Trophoblast cell (in vitro differentiated cells and primary cell): ENCODE measurements around the gene ATF7.
"Not testable (repeated sequence)": the region's sequence is repeated elsewhere in the genome, so short reads cannot be mapped to it uniquely, and the experiment has no call there.

Source experiments
- DNase-seq, 2 donors: peaks; one replicate each; pipeline ENCODE4 v3.0.0-alpha.2; 2016
- H2AFZ ChIP-seq: 2 replicates; pipeline ENCODE4 v1.6.1; 2013; ENCODE audit warnings: low read length, moderate library complexity, mild to moderate bottlenecking; ENCODE audit not compliant: insufficient read depth, poor library complexity
- H2AK5ac ChIP-seq: 2 replicates; pipeline ENCODE4 v1.6.1; 2013; ENCODE audit warnings: mild to moderate bottlenecking, low read length
- H2BK120ac ChIP-seq: 2 replicates; pipeline ENCODE4 v1.6.1; 2013; ENCODE audit warnings: low read length, mild to moderate bottlenecking, moderate library complexity; ENCODE audit not compliant: insufficient read depth, poor library complexity
- H2BK12ac ChIP-seq: 2 replicates; pipeline ENCODE4 v1.6.1; 2013; ENCODE audit warnings: mild to moderate bottlenecking, low read length, moderate library complexity
- H2BK5ac ChIP-seq: 2 replicates; pipeline ENCODE4 v1.6.1; 2013; ENCODE audit warnings: low read length, low read depth, moderate library complexity, mild to moderate bottlenecking; ENCODE audit not compliant: poor library complexity
- H3K14ac ChIP-seq: 2 replicates; pipeline ENCODE4 v1.6.1; 2013; ENCODE audit warnings: mild to moderate bottlenecking, low read length
- H3K18ac ChIP-seq: 2 replicates; pipeline ENCODE4 v1.6.1; 2013; ENCODE audit warnings: mild to moderate bottlenecking, low read length
- H3K23ac ChIP-seq: 2 replicates; pipeline ENCODE4 v1.6.1; 2013; ENCODE audit warnings: low read length
- H3K27ac ChIP-seq: 2 replicates; pipeline ENCODE4 v1.5.1; 2013; ENCODE audit warnings: low read depth, mild to moderate bottlenecking, inconsistent platforms, low read length, moderate library complexity
- H3K27me3 ChIP-seq: 2 replicates; pipeline ENCODE4 v1.6.1; 2013; ENCODE audit warnings: inconsistent platforms, mild to moderate bottlenecking, low read length, moderate library complexity; ENCODE audit not compliant: insufficient read depth
- H3K36me3 ChIP-seq, 2 experiments: 1 replicate in 1 of 2; 2 replicates in 1 of 2; pipeline ENCODE4 v1.6.1; 2013; ENCODE audit warnings: low read length in 2 of 2, mild to moderate bottlenecking in 2 of 2, moderate library complexity in 1 of 2; ENCODE audit not compliant: insufficient read depth in 2 of 2, control insufficient read depth in 1 of 2
- H3K4ac ChIP-seq: 2 replicates; pipeline ENCODE4 v1.6.1; 2013; ENCODE audit warnings: low read depth, mild to moderate bottlenecking, low read length, moderate library complexity
- H3K4me1 ChIP-seq, 2 experiments: 1 replicate in 1 of 2; 2 replicates in 1 of 2; pipeline ENCODE4 v1.6.1; 2013; ENCODE audit warnings: low read length in 2 of 2, mild to moderate bottlenecking in 2 of 2, moderate library complexity in 1 of 2; ENCODE audit not compliant: insufficient read depth in 2 of 2, control insufficient read depth in 1 of 2
- H3K4me2 ChIP-seq: 2 replicates; pipeline ENCODE4 v1.6.1; 2013; ENCODE audit warnings: inconsistent platforms, mild to moderate bottlenecking, low read length, moderate library complexity
- H3K4me3 ChIP-seq: 2 replicates; pipeline ENCODE4 v1.5.1; 2013; ENCODE audit warnings: mild to moderate bottlenecking, low read depth, low read length, inconsistent platforms
- H3K79me1 ChIP-seq: one replicate; pipeline ENCODE4 v1.6.1; 2013; ENCODE audit warnings: low read length
- H3K79me2 ChIP-seq: 2 replicates; pipeline ENCODE4 v1.6.1; 2013; ENCODE audit warnings: low read length, mild to moderate bottlenecking; ENCODE audit not compliant: control insufficient read depth, insufficient read depth, poor library complexity
- H3K9ac ChIP-seq: 2 replicates; pipeline ENCODE4 v1.6.1; 2013; ENCODE audit warnings: mild to moderate bottlenecking, low read length
- H3K9me3 ChIP-seq: 2 replicates; pipeline ENCODE4 v1.6.1; 2013; ENCODE audit warnings: low read depth, mild to moderate bottlenecking, control low read depth, inconsistent platforms, low read length; ENCODE audit not compliant: insufficient read depth
- H4K12ac ChIP-seq: 2 replicates; pipeline ENCODE4 v1.6.1; 2013; ENCODE audit warnings: low read depth, mild to moderate bottlenecking, low read length, moderate library complexity
- H4K8ac ChIP-seq: 2 replicates; pipeline ENCODE4 v1.6.1; 2013; ENCODE audit warnings: low read depth, mild to moderate bottlenecking, low read length, moderate library complexity
- H4K91ac ChIP-seq: one replicate; pipeline ENCODE4 v1.6.1; 2013; ENCODE audit warnings: low read depth, mild to moderate bottlenecking, low read length, moderate library complexity
- WGBS: extraction: QIAGEN DNeasy Blood & Tissue Kit; methylation state at CpG from one replicate; pipeline ENCODE4 v1.1.7; 2013; ENCODE audit warnings: missing lambda C conversion rate; ENCODE audit not compliant: insufficient read length, insufficient coverage; ENCODE audit errors: extremely low coverage; 5-methylcytosine and 5-hydroxymethylcytosine counted together

The ATF7 gene

DNA sequence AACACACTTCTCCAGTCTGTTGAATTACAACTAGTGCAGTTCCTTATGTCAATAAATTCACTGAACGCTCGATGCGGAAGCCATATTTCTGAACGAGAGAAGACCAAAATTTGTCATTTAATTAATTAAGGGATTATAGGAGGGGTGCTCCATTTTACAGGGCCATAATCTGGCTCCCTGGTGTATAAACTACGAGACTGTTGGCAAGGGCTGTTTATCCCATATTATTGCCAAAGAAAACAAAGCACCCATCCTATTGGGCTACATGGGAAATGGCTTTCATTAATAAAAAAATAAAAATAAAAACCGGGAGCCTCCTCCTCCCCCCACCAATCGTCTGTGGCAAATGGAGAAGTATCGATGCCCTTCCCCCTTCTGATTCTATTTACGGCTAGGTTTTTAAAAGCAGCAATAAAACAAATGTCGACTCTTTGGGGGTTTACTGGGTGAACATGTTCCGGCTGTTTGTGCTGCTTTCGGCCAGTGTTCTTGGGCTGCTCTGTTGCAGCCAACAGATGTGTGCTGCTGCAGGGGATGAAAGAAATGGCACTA lies 24.8 kb downstream of the ATF7 start:
- DNase-seq, result no peak
- Histone ChIP-seq H2AFZ (no peak overlapping the region), H3K9ac (no peak overlapping the region), H3K4ac (no peak overlapping the region), H3K79me1 (no peaks in the 10 kb centered on the region), H3K4me3 (no peak overlapping the region), H2AK5ac (no peak overlapping the region), H3K27me3 (no peaks in the 10 kb centered on the region), H4K12ac (no peak overlapping the region), H3K4me2 (no peak overlapping the region), H2BK120ac (no peak overlapping the region), H3K27ac (no peak overlapping the region), H3K23ac (no peak overlapping the region), H2BK12ac (no peak overlapping the region), H3K9me3 (no peaks in the 10 kb centered on the region), H2BK5ac (no peak overlapping the region), H4K91ac (no peak overlapping the region), H3K14ac (no peak overlapping the region), H3K79me2 (no peaks in the 10 kb centered on the region), H4K8ac (no peak overlapping the region), H3K4me1 (no peaks in the 10 kb centered on the region), H3K18ac (no peak overlapping the region), H3K36me3 (no peaks in the 10 kb centered on the region)
- WGBS, result no CpG with 5 or more reads among the region's 12 CpGs

DNA sequence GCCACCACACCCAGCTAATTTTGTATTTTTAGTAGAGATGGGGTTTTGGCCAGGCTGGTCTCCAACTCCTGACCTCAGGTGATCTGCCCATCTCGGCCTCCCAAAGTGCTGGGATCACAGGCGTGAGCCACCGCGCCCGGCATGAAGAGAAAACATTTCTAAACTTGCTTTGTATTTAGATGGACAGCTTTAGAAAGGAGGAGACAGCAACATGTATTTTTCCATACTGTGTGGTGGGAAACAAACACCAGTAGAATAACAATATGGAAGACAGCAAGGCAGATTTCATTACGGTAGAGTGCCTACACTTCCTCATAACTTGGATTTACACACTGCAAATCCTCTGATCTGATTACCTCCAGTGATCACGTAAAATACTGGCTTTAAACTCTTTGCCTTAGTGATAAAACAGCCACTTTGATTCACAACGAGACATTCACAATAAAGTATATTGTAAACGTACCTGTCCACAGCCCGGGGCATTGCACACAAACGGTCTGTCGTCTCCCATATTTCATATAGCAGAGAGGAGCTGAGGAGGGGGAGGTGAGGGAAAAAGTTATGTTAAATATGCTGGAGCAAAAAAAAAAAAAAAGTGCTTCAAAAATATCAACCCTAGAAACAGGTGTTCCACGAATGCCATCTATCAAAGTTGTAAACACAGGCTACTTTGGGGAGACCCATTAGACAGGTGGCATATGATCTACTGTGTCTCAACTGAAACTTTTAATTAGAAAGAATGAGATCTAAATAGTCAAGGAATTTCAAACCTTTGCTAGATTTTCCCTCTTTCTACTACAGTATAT lies 25.5 kb downstream of the ATF7 start:
- Histone ChIP-seq H3K4me3 (no peak overlapping the region), H4K8ac (no peak overlapping the region)

DNA sequence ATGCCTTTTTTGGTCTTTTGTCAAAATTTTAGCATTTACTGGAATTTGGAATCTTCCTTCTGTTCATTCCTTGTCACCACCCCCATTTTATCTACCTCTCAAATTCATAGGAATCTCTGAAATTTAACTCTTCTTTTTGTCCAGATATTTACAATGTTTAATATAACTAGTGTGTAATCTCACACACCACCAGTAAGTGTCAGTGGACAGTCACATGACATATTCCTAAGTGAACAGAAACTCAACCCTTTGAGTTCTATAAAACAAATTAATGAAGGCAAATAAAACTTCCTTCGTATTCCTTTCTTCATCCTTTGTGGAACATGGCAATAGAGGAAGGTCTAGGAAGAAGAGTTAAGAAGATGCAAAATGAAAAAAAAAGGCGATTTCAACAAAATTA lies 26.6 kb downstream of the ATF7 start:
- no peak overlapping the region for H3K18ac ChIP-seq
- no peak overlapping the region for H2BK5ac ChIP-seq
- H2AK5ac ChIP-seq, result no peak overlapping the region
- no peak for DNase-seq
- H3K9ac ChIP-seq, result no peak overlapping the region
- no peak overlapping the region for H3K4me3 ChIP-seq
- H4K91ac ChIP-seq, result no peak overlapping the region
- no peaks in the 10 kb centered on the region for H3K4me1 ChIP-seq
- H3K27me3 ChIP-seq, result no peaks in the 10 kb centered on the region
- no peak overlapping the region for H2AFZ ChIP-seq
- no peaks in the 10 kb centered on the region for H3K79me1 ChIP-seq
- no peaks in the 10 kb centered on the region for H3K79me2 ChIP-seq
- H3K27ac ChIP-seq, result no peak overlapping the region
- H3K23ac ChIP-seq, result no peak overlapping the region
- no peak overlapping the region for H4K8ac ChIP-seq
- H3K36me3 ChIP-seq, result peaks cover 0 to 2% of the 10 kb centered on the region in 2 experiments
- no peak overlapping the region for H3K4ac ChIP-seq
- H3K9me3 ChIP-seq, result no peaks in the 10 kb centered on the region
- no CpG with 5 or more reads among the region's 2 CpGs for WGBS
- no peak overlapping the region for H3K14ac ChIP-seq
- no peak overlapping the region for H2BK120ac ChIP-seq
- H4K12ac ChIP-seq, result no peak overlapping the region
- H3K4me2 ChIP-seq, result no peak overlapping the region
- no peak overlapping the region for H2BK12ac ChIP-seq

More for the DNA sequence above, 25.5 kb downstream of the ATF7 start:
- Histone ChIP-seq H4K12ac (no peak overlapping the region), H3K14ac (no peak overlapping the region), H3K9ac (no peak overlapping the region), H3K9me3 (no peaks in the 10 kb centered on the region), H3K79me2 (no peaks in the 10 kb centered on the region), H3K4me1 (no peaks in the 10 kb centered on the region), H3K18ac (no peak overlapping the region), H2BK12ac (no peak overlapping the region), H3K27me3 (no peaks in the 10 kb centered on the region), H3K4ac (no peak overlapping the region), H2AFZ (no peak overlapping the region), H3K36me3 (peaks cover 0 to 2% of the 10 kb centered on the region in 2 experiments), H2BK120ac (no peak overlapping the region), H2AK5ac (no peak overlapping the region), H3K27ac (no peak overlapping the region), H4K91ac (no peak overlapping the region), H3K23ac (no peak overlapping the region), H3K4me2 (no peak overlapping the region), H2BK5ac (no peak overlapping the region), H3K79me1 (no peaks in the 10 kb centered on the region)
- no CpG with 5 or more reads among the region's 13 CpGs for WGBS
- DNase-seq, result no peak

GRCh38 chr12:53598971-53599370 lies 27.2 kb downstream of the ATF7 start:
- H3K14ac ChIP-seq, H2AFZ ChIP-seq, H3K79me2 ChIP-seq, H2AK5ac ChIP-seq, H2BK12ac ChIP-seq, H4K12ac ChIP-seq, H2BK120ac ChIP-seq, H4K91ac ChIP-seq, H3K4me1 ChIP-seq, H3K9me3 ChIP-seq, H3K23ac ChIP-seq, H3K27me3 ChIP-seq, H4K8ac ChIP-seq, H2BK5ac ChIP-seq, H3K4me2 ChIP-seq, H3K27ac ChIP-seq, H3K9ac ChIP-seq, DNase-seq, H3K4me3 ChIP-seq, H3K4ac ChIP-seq, H3K18ac ChIP-seq, H3K36me3 ChIP-seq, H3K79me1 ChIP-seq: not testable (repeated sequence)
- no CpG with 5 or more reads among the region's 2 CpGs for WGBS
